ENCODE data around the gene PAPPA. TPM values are rescaled to one million over a fixed set of nuclear protein-coding genes. Genes with fewer than 3 reads are reported as not detected.

Gene PAPPA
- total RNA-seq, 1 donor, result 56.5 TPM

- Histone ChIP-seq H4K20me1 (ENCODE audit: insufficient read depth, low read length) (no peaks in the 10 kb centered on the region), H3K27me3 (ENCODE audit: insufficient read depth, low read length) (no peaks in the 10 kb centered on the region), H3K4me2 (ENCODE audit: insufficient read depth, low read length) (no peak overlapping the region), H3K27ac (ENCODE audit: low read depth, low read length) (no peak overlapping the region), H3K79me2 (ENCODE audit: insufficient read depth, low read length) (no peaks in the 10 kb centered on the region), H3K9me3 (ENCODE audit: low read depth, low read length) (no peaks in the 10 kb centered on the region), H2AFZ (ENCODE audit: low read length) (no peak overlapping the region), H3K36me3 (ENCODE audit: insufficient read depth, low read length) (no peaks in the 10 kb centered on the region), H3K4me3 (ENCODE audit: insufficient read depth, low read length) (no peak overlapping the region), H3K4me1 (ENCODE audit: insufficient read depth, low read length) (no peaks in the 10 kb centered on the region)
- no peak for DNase-seq (ENCODE audit: insufficient read length, low spot score, missing footprints)
- no peak for TF ChIP-seq CTCF (IDR thresholded peaks at IDR 0.05; ENCODE audit: extremely low read depth, low read depth, low read length)
Observed at GRCh38 chr9:116251366-116251765, 97.8 kb downstream of the PAPPA start.

GRCh38 chr9:116260531-116260930 lies 106.9 kb downstream of the PAPPA start:
- Histone ChIP-seq H4K20me1 (ENCODE audit: insufficient read depth, low read length) (no peaks in the 10 kb centered on the region), H3K9me3 (ENCODE audit: low read depth, low read length) (no peaks in the 10 kb centered on the region), H3K79me2 (ENCODE audit: insufficient read depth, low read length) (no peaks in the 10 kb centered on the region), H3K27ac (ENCODE audit: low read depth, low read length) (no peak overlapping the region), H3K4me2 (ENCODE audit: insufficient read depth, low read length) (no peak overlapping the region), H3K36me3 (ENCODE audit: insufficient read depth, low read length) (no peaks in the 10 kb centered on the region), H2AFZ (ENCODE audit: low read length) (no peak overlapping the region), H3K4me3 (ENCODE audit: insufficient read depth, low read length) (no peak overlapping the region), H3K27me3 (ENCODE audit: insufficient read depth, low read length) (no peaks in the 10 kb centered on the region), H3K4me1 (ENCODE audit: insufficient read depth, low read length) (no peaks in the 10 kb centered on the region)
- DNase-seq (ENCODE audit: insufficient read length, low spot score, missing footprints), result peak; percentile 78
- TF ChIP-seq CTCF (IDR thresholded peaks at IDR 0.05; ENCODE audit: extremely low read depth, low read depth, low read length), result no peak

GRCh38 chr9:116262448-116262847 lies 108.9 kb downstream of the PAPPA start:
- no peak for TF ChIP-seq CTCF (IDR thresholded peaks at IDR 0.05; ENCODE audit: extremely low read depth, low read depth, low read length)

GRCh38 chr9:116264361-116264760 lies 110.8 kb downstream of the PAPPA start:
- Histone ChIP-seq H3K4me3 (ENCODE audit: insufficient read depth, low read length) (no peak overlapping the region), H3K36me3 (ENCODE audit: insufficient read depth, low read length) (no peaks in the 10 kb centered on the region), H2AFZ (ENCODE audit: low read length) (no peak overlapping the region), H3K4me2 (ENCODE audit: insufficient read depth, low read length) (no peak overlapping the region), H4K20me1 (ENCODE audit: insufficient read depth, low read length) (no peaks in the 10 kb centered on the region), H3K27ac (ENCODE audit: low read depth, low read length) (no peak overlapping the region), H3K4me1 (ENCODE audit: insufficient read depth, low read length) (peaks cover 5% of the 10 kb centered on the region), H3K27me3 (ENCODE audit: insufficient read depth, low read length) (no peaks in the 10 kb centered on the region), H3K9me3 (ENCODE audit: low read depth, low read length) (no peaks in the 10 kb centered on the region), H3K79me2 (ENCODE audit: insufficient read depth, low read length) (no peaks in the 10 kb centered on the region)
- no peak for DNase-seq (ENCODE audit: insufficient read length, low spot score, missing footprints)
- TF ChIP-seq CTCF (IDR thresholded peaks at IDR 0.05; ENCODE audit: extremely low read depth, low read depth, low read length), result no peak

More at GRCh38 chr9:116262448-116262847, 108.9 kb downstream of the PAPPA start:
- H3K79me2 ChIP-seq (ENCODE audit: insufficient read depth, low read length), result no peaks in the 10 kb centered on the region
- no peaks in the 10 kb centered on the region for H4K20me1 ChIP-seq (ENCODE audit: insufficient read depth, low read length)
- no peak overlapping the region for H3K4me3 ChIP-seq (ENCODE audit: insufficient read depth, low read length)
- no peak overlapping the region for H3K27ac ChIP-seq (ENCODE audit: low read depth, low read length)
- H2AFZ ChIP-seq (ENCODE audit: low read length), result no peak overlapping the region
- no peaks in the 10 kb centered on the region for H3K9me3 ChIP-seq (ENCODE audit: low read depth, low read length)
- H3K36me3 ChIP-seq (ENCODE audit: insufficient read depth, low read length), result no peaks in the 10 kb centered on the region
- no peak for DNase-seq (ENCODE audit: insufficient read length, low spot score, missing footprints)
- peaks cover 5% of the 10 kb centered on the region for H3K4me1 ChIP-seq (ENCODE audit: insufficient read depth, low read length)
- no peaks in the 10 kb centered on the region for H3K27me3 ChIP-seq (ENCODE audit: insufficient read depth, low read length)
- no peak overlapping the region for H3K4me2 ChIP-seq (ENCODE audit: insufficient read depth, low read length)
